HCT116 (cell line): Measurements from ENCODE around the gene PRR5L.

Source experiments
- EGR1 ChIP-seq: IDR thresholded peaks from 2 replicates; pipeline ENCODE4 v1.6.1; 2012; ENCODE audit warnings: low read depth
- JUND ChIP-seq: IDR thresholded peaks from 2 replicates; pipeline ENCODE4 v1.6.1; 2012
- POLR2A ChIP-seq: IDR thresholded peaks from 2 replicates; pipeline ENCODE4 v1.7.0; 2011; ENCODE audit warnings: borderline replicate concordance; ENCODE audit not compliant: insufficient read depth, insufficient read length; ENCODE audit errors: extremely low read depth
- POLR2AphosphoS5 ChIP-seq: IDR thresholded peaks from 2 replicates; pipeline ENCODE4 v1.6.1; 2011; ENCODE audit warnings: mild to moderate bottlenecking, low read depth, low read length, moderate library complexity
- REST ChIP-seq: IDR thresholded peaks from 2 replicates; pipeline ENCODE4 v1.6.1; 2012; ENCODE audit warnings: low read depth
- TF ChIP-seq, protein P1 (sequence below), 3 experiments: fragments of 200-600 bp in 1 of 3; sonication (generic) in 1 of 3; IDR thresholded peaks in 2 of 3; conservative IDR thresholded peaks in 1 of 3; 2 replicates each; pipeline ENCODE4 v1.5.1; 2012 to 2017; ENCODE audit warnings: low read depth in 2 of 3, low read length in 2 of 3, antibody characterized with exemption in 1 of 3, borderline replicate concordance in 1 of 3, control low read depth in 1 of 3, mild to moderate bottlenecking in 1 of 3, mixed read lengths in 1 of 3, mixed run types in 1 of 3, moderate library complexity in 1 of 3; ENCODE audit not compliant: insufficient read depth in 1 of 3

- TF ChIP-seq, protein P1, sequence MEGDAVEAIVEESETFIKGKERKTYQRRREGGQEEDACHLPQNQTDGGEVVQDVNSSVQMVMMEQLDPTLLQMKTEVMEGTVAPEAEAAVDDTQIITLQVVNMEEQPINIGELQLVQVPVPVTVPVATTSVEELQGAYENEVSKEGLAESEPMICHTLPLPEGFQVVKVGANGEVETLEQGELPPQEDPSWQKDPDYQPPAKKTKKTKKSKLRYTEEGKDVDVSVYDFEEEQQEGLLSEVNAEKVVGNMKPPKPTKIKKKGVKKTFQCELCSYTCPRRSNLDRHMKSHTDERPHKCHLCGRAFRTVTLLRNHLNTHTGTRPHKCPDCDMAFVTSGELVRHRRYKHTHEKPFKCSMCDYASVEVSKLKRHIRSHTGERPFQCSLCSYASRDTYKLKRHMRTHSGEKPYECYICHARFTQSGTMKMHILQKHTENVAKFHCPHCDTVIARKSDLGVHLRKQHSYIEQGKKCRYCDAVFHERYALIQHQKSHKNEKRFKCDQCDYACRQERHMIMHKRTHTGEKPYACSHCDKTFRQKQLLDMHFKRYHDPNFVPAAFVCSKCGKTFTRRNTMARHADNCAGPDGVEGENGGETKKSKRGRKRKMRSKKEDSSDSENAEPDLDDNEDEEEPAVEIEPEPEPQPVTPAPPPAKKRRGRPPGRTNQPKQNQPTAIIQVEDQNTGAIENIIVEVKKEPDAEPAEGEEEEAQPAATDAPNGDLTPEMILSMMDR (IDR thresholded peaks at IDR 0.05 in 2 of 3, conservative IDR thresholded peaks at IDR 0.05 in 1 of 3; ENCODE audit: borderline replicate concordance in 1 of 3, insufficient read depth in 1 of 3, low read depth in 2 of 3, low read length in 2 of 3): no peak
- TF ChIP-seq POLR2A (no peak), POLR2AphosphoS5 (no peak), REST (no peak), JUND (no peak), EGR1 (no peak)
These were observed 123.8 kb downstream of the PRR5L start for GRCh38 chr11:36419791-36420424.
